GM19324 (cell line): Measurements from ENCODE around the gene MMEL1.

Experiments
- ATAC-seq: cut with Tn5 transposase; IDR thresholded peaks from one replicate; pipeline ENCODE4 v1.9.1; 2021; ENCODE audit warnings: mild to moderate bottlenecking, moderate library complexity; ENCODE audit not compliant: unreplicated experiment, low FRiP score

Gene MMEL1

GRCh38 chr1:2547210-2548067 lies 85.4 kb downstream of the MMEL1 start:
- no peak for ATAC-seq

GRCh38 chr1:2546515-2547209 lies 86.2 kb downstream of the MMEL1 start:
- ATAC-seq = peak; percentile 22

- ATAC-seq = peak; percentile 37
These were observed 86.9 kb downstream of the MMEL1 start for GRCh38 chr1:2545754-2546514.

- no peak for ATAC-seq
These were observed 87.8 kb downstream of the MMEL1 start for GRCh38 chr1:2544875-2545640.

GRCh38 chr1:2544093-2544874 lies 88.5 kb downstream of the MMEL1 start:
- ATAC-seq = no peak

- ATAC-seq = no peak
These were observed 89.2 kb downstream of the MMEL1 start for GRCh38 chr1:2543543-2544092.

GRCh38 chr1:2542246-2542915 lies 90.4 kb downstream of the MMEL1 start:
- ATAC-seq = no peak

GRCh38 chr1:2541619-2542245 lies 91.1 kb downstream of the MMEL1 start:
- ATAC-seq = no peak

- ATAC-seq = no peak
These were observed 91.9 kb downstream of the MMEL1 start for GRCh38 chr1:2540816-2541492.
